ENCODE results near the gene KAZN. TPM values are rescaled to one million over a fixed set of nuclear protein-coding genes. Genes with fewer than 3 reads are reported as not detected.
A peak's percentile ranks its signal among the peaks of the same experiment; 100 is the strongest.

Gene KAZN
- total RNA-seq (1 to 10 TPM; 1.2 to 6.5 (median 2.7) TPM), polyA plus RNA-seq (1 to 10 TPM in 1 of 2 donors, under 1 TPM in 1; 0.65 to 1.2 TPM)
- long read RNA-seq, donor 1, partial matches to known transcripts: 0 of 2 reads
- long read RNA-seq, donor 1, other reads (novel, unspliced or antisense): 1 of 2 reads
- long read RNA-seq, donor 2, transcript KAZN-205 (8 exons, 3,643 nt): major isoform, 5 of 13 reads
- long read RNA-seq, donor 2, partial matches to known transcripts: 1 of 13 reads
- long read RNA-seq, donor 2, other reads (novel, unspliced or antisense): 7 of 13 reads
- long read RNA-seq, donor 3: 0 reads

DNA sequence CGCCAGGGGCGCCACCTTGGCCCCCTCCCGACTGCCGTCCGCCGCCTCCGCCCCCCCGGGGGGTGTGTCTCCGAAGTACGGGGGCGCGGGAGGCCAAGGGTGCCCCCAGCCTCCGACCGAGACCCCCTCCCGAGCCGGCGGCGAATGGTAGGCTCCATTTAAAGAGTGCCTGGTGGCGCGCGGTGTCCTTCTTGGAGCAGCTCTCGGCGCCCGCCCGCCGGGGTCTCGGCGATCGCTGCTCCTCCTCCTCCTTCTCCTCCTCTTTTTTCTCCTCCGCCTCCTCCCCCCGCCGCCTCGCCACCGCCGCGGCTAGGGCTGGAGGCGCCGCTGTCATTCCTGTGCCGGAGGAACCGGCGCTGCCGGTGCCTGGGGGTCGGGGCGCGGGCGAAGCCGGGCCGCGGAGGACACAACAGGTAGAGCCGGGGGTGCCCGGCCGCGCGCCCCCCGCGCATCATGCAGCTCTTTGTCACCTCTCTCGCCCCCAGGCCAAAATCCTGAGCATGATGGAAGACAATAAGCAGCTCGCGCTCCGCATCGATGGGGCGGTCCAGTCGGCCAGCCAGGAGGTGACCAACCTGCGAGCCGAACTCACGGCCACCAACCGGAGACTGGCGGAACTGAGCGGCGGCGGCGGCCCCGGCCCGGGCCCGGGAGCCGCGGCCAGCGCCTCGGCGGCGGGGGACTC, at the start of gene KAZN:
Gene KAZN, plus strand, starts transcription at position 188 of the 685 bp plus-strand sequence.
- ATAC-seq: peak in 2 of 4 donors; percentile 61 to 65
- H3K27ac ChIP-seq: peak within 1 kb of the TSS in 1 of 12 donors; percentile 24
- 1% methylated on average over 52 to 81 of the region's 81 CpGs for WGBS, 4 donors
- peaks cover 19 to 97% (median 56%) of the 10 kb centered on the region in 9 donors for H3K27me3 ChIP-seq
- intact Hi-C loops (cut with DNase I): no loop called here
- no peaks in the 10 kb centered on the region for H3K9me3 ChIP-seq
- no peak for TF ChIP-seq POLR2A (IDR thresholded peaks at IDR 0.05)
- TF ChIP-seq, protein P1, sequence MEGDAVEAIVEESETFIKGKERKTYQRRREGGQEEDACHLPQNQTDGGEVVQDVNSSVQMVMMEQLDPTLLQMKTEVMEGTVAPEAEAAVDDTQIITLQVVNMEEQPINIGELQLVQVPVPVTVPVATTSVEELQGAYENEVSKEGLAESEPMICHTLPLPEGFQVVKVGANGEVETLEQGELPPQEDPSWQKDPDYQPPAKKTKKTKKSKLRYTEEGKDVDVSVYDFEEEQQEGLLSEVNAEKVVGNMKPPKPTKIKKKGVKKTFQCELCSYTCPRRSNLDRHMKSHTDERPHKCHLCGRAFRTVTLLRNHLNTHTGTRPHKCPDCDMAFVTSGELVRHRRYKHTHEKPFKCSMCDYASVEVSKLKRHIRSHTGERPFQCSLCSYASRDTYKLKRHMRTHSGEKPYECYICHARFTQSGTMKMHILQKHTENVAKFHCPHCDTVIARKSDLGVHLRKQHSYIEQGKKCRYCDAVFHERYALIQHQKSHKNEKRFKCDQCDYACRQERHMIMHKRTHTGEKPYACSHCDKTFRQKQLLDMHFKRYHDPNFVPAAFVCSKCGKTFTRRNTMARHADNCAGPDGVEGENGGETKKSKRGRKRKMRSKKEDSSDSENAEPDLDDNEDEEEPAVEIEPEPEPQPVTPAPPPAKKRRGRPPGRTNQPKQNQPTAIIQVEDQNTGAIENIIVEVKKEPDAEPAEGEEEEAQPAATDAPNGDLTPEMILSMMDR (IDR thresholded peaks at IDR 0.05): no peak
- H3K4me3 ChIP-seq: peak within 1 kb of the TSS; percentile 23 to 56 (median 42)
- H3K36me3 ChIP-seq: no peaks in the 10 kb centered on the region
- DNase-seq: peak in 1 of 5 donors; percentile 60
- H3K4me1 ChIP-seq: peaks cover 0 to 18% (median 5%) of the 10 kb centered on the region in 12 donors

DNA sequence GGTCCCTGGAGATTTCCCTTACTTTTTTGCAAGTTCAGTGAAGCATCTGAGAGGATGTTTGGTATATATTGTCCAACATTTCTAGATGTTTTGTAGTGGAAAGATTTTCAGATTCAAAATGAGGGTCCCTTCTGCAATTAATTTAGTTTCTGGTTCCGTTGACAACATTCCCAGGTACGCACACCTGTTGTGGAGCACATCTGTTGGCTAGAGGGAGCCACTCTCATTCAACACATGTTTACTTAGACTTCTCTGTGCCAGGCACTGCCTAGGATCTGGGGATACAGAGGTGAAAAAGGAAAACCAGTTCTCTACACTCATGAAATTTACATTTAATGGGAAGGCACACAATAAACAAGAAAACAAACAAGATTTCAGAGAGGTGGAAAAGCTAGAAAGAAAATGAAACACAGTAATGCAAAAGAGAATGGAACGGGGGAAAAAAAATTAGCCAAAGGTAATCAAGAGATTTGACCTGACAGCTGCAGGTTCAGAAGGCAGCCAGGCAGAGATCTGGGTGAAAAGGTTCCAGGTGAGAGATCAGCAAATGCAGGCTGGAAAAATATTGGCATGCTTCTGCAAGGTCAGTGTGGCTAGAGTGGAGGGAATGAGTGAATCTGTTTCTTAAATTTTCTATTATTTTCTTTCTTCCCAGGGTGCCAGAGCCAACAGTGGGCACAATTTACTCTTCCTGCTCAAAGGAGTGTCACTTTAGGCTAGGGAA, 48.4 kb upstream of the KAZN start:
- Histone ChIP-seq H3K4me1 (no peaks in the 10 kb centered on the region), H3K4me3 (no peak overlapping the region), H3K9me3 (peaks cover 0 to 4% (median 0%) of the 10 kb centered on the region in 12 donors), H3K27me3 (peaks cover 0 to 39% (median 0%) of the 10 kb centered on the region in 9 donors), H3K36me3 (no peaks in the 10 kb centered on the region), H3K27ac (no peak overlapping the region)
- DNase-seq: no peak
- 75 to 89% (median 78%) methylated on average over 3 of the region's 3 CpGs for WGBS, 4 donors
- no peak for ATAC-seq
- TF ChIP-seq POLR2A (IDR thresholded peaks at IDR 0.05): no peak
- TF ChIP-seq, protein P1 (IDR thresholded peaks at IDR 0.05): no peak
- intact Hi-C loops (cut with DNase I): no loop called here

DNA sequence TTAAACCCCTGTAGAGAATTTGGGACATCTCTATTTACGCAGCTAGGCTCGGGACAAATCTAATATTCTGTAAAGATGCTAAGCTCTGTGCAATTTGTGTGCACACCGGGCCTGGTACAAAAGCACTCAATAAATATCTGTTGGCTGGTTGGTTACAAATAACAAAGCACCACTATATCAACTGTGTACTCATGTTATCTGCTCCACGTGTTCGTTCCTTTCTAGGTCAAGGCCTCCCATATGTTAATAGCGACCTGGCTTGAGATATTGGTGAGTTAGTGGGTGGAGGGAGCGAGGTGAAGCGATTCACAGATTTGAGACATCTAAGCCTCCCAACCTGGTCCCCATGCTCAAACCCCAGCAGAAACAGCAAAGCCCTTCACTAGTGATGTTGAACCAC, 47.1 kb upstream of the KAZN start:
- intact Hi-C loops (cut with DNase I): no loop called here
- no peak overlapping the region for H3K27ac ChIP-seq
- no peak for ATAC-seq
- TF ChIP-seq, protein P1 (IDR thresholded peaks at IDR 0.05): no peak
- no peak for TF ChIP-seq POLR2A (IDR thresholded peaks at IDR 0.05)
- H3K36me3 ChIP-seq: no peaks in the 10 kb centered on the region
- DNase-seq: no peak
- no peaks in the 10 kb centered on the region for H3K9me3 ChIP-seq
- WGBS, 4 donors: 64 to 73% (median 69%) methylated on average over 8 of the region's 8 CpGs
- peaks cover 0 to 45% (median 0%) of the 10 kb centered on the region in 9 donors for H3K27me3 ChIP-seq
- no peak overlapping the region for H3K4me3 ChIP-seq
- no peaks in the 10 kb centered on the region for H3K4me1 ChIP-seq
